GM12878 (cell line): Measurements from ENCODE around the gene SMIM14. TPM values are rescaled to one million over a fixed set of nuclear protein-coding genes. Genes with fewer than 3 reads are reported as not detected.

Experiments
- CBFB ChIP-seq: IDR thresholded peaks from 2 replicates; pipeline ENCODE4 v1.6.1; 2016; ENCODE audit warnings: antibody characterized with exemption, low read depth
- IRF3 ChIP-seq: fragments of 450-650 bp; IDR thresholded peaks from 2 replicates; pipeline ENCODE4 v1.6.1; 2014; ENCODE audit warnings: mild to moderate bottlenecking
- JUNB ChIP-seq: IDR thresholded peaks from 2 replicates; pipeline ENCODE4 v1.6.1; 2016; ENCODE audit warnings: antibody characterized with exemption, mild to moderate bottlenecking
- NFYB ChIP-seq: IDR thresholded peaks from 2 replicates; pipeline ENCODE4 v1.6.1; 2011; ENCODE audit warnings: low read depth, mild to moderate bottlenecking, low read length, improper control_type of control experiment, moderate library complexity; ENCODE audit not compliant: insufficient read depth
- PAX5 ChIP-seq: IDR thresholded peaks from 2 replicates; pipeline ENCODE4 v1.6.1; 2011; ENCODE audit warnings: low read depth, low read length, borderline replicate concordance
- PAX8 ChIP-seq: fragments of 450-650 bp; IDR thresholded peaks from 2 replicates; pipeline ENCODE4 v1.6.1; 2017; ENCODE audit warnings: mild to moderate bottlenecking, moderate library complexity
- POLR2A ChIP-seq: IDR thresholded peaks from 2 replicates; pipeline ENCODE4 v1.6.1; 2011; ENCODE audit warnings: low read depth, mild to moderate bottlenecking, low read length
- POLR2AphosphoS5 ChIP-seq: IDR thresholded peaks from 2 replicates; pipeline ENCODE4 v1.6.1; 2011; ENCODE audit warnings: mild to moderate bottlenecking, low read length, inconsistent platforms
- REST ChIP-seq: IDR thresholded peaks from 2 replicates; pipeline ENCODE4 v1.6.1; 2012; ENCODE audit warnings: mild to moderate bottlenecking, low read depth, low read length
- SKIL ChIP-seq: fragments of 450-650 bp; IDR thresholded peaks from 2 replicates; pipeline ENCODE4 v1.6.1; 2017; ENCODE audit warnings: mild to moderate bottlenecking, low read depth, inconsistent platforms; ENCODE audit not compliant: poor library complexity, severe bottlenecking
- SREBF1 ChIP-seq: IDR thresholded peaks from 2 replicates; pipeline ENCODE4 v1.6.1; 2012; ENCODE audit warnings: mild to moderate bottlenecking, low read length
- STAT1 ChIP-seq: fragments of 450-650 bp; conservative IDR thresholded peaks from 2 replicates; pipeline ENCODE4 v1.6.1; 2014; ENCODE audit warnings: antibody characterized with exemption, mild to moderate bottlenecking
- ZNF274 ChIP-seq: IDR thresholded peaks from one replicate; pipeline ENCODE4 v1.8.0; 2011; ENCODE audit not compliant: insufficient read length, insufficient read depth
- ZNF384 ChIP-seq: IDR thresholded peaks from 2 replicates; pipeline ENCODE4 v1.6.1; 2012; ENCODE audit warnings: low read depth, mild to moderate bottlenecking, low read length, improper control_type of control experiment, borderline replicate concordance
- polyA plus RNA-seq, 11 experiments: library from polyadenylated mRNA; depleted of rRNA in 4 of 11; unstranded in 6 of 11; stranded (reverse) in 5 of 11; fragments of >200 nt; fragmentation: Nextera tagmentation in 4 of 11; fragmentation: Illumina TruSeq in 1 of 11; extraction: Ambion mirVana in 4 of 11; extraction: Trizol in 1 of 11; gene quantifications; 1 replicate in 1 of 11; 2 replicates in 10 of 11; pipeline versions ENCODE4 v1.2.1 to v1.2.3, GENCODE V29; 2011 to 2016; ENCODE audit warnings: inconsistent platforms in 2 of 11, missing spikeins in 2 of 11, low read depth in 1 of 11
- total RNA-seq, 4 experiments: library from RNA; depleted of rRNA in 3 of 4; stranded (reverse); fragments of >200 nt in 3 of 4; fragmentation: Illumina TruSeq in 1 of 4; extraction: Trizol in 1 of 4; gene quantifications; 2 replicates each; pipeline versions ENCODE4 v1.2.1 to v1.2.3, GENCODE V29; 2013 to 2021

Gene SMIM14
- total and polyA plus RNA-seq, 10 of the 15 experiments (the other 5 are each of a cell fraction or from before 2014, with no cell fraction given): 125 to 671 (median 188) TPM

GRCh38 chr4:39626913-39627312, 11.8 kb downstream of the SMIM14 start (continued):
- TF ChIP-seq CBFB (peak; percentile 89), IRF3 (no peak), STAT1 (no peak), ZNF274 (no peak), POLR2A (peak; percentile 73), SREBF1 (no peak), NFYB (no peak), ZNF384 (no peak), JUNB (no peak), PAX5 (no peak), PAX8 (no peak), REST (no peak), POLR2AphosphoS5 (peak; percentile 96), SKIL (no peak)
